Peyer's patch (tissue), 4 donors: ENCODE results near the gene LILRA5.

ENCODE experiments used
- CTCF ChIP-seq, 6 experiments: fragments of 450-650 bp in 4 of 6; fragments of 200-600 bp in 2 of 6; sonication (generic) in 1 of 6; IDR thresholded peaks; one replicate each; pipeline ENCODE4 v1.5.1; 2017 to 2019; ENCODE audit warnings: antibody characterized with exemption in 6 of 6, mild to moderate bottlenecking in 3 of 6, moderate library complexity in 1 of 6
- POLR2A ChIP-seq, 2 donors: fragments of 450-650 bp; IDR thresholded peaks; one replicate each; pipeline ENCODE4 v1.5.1; 2017; ENCODE audit warnings: antibody characterized with exemption in 2 of 2, mild to moderate bottlenecking in 2 of 2, moderate library complexity in 2 of 2

GRCh38 chr19:54279406-54279962, 33.5 kb downstream of the LILRA5 start:
- TF ChIP-seq CTCF (IDR thresholded peaks at IDR 0.05) (no peak), POLR2A (IDR thresholded peaks at IDR 0.05) (no peak)
